ENCODE data around the gene LRIG1. TPM values are rescaled to one million over a fixed set of nuclear protein-coding genes. Genes with fewer than 3 reads are reported as not detected.

The LRIG1 gene
- total RNA-seq, 1 experiment from 2014 or later: 52.4 TPM

GRCh38 chr3:66534304-66534845, 33.6 kb upstream of the LRIG1 start:
- Histone ChIP-seq H3K79me2 (ENCODE audit: low read length) (no peaks in the 10 kb centered on the region), H3K4me3 (ENCODE audit: low read length) (no peak overlapping the region), H3K4me1 (ENCODE audit: low read length) (peaks cover 62% of the 10 kb centered on the region), H3K36me3 (ENCODE audit: insufficient read depth, low read length) (no peaks in the 10 kb centered on the region), H3K27ac (ENCODE audit: low read length) (no peak overlapping the region), H3K9ac (ENCODE audit: low read length) (no peak overlapping the region), H3K27me3 (ENCODE audit: low read length) (no peaks in the 10 kb centered on the region), H3K9me3 (ENCODE audit: low read length) (no peaks in the 10 kb centered on the region), H3K9me2 (replicated peaks; ENCODE audit: insufficient read depth, low read length) (no peaks in the 10 kb centered on the region), H3K4me2 (ENCODE audit: low read depth, low read length, poor library complexity, severe bottlenecking) (no peak overlapping the region), H2AFZ (ENCODE audit: low read length) (peak overlapping the region; percentile 57; the same call in 1 of the 2 replicates), H4K20me1 (ENCODE audit: insufficient read depth, low read depth, low read length) (no peaks in the 10 kb centered on the region)
- DNase-seq: no peak

GRCh38 chr3:66532613-66533012, 31.8 kb upstream of the LRIG1 start:
- H3K9me2 ChIP-seq (replicated peaks; ENCODE audit: insufficient read depth, low read length): no peaks in the 10 kb centered on the region
- H3K9ac ChIP-seq (ENCODE audit: low read length): no peak overlapping the region
- H3K9me3 ChIP-seq (ENCODE audit: low read length): no peaks in the 10 kb centered on the region
- no peak for DNase-seq
- no peaks in the 10 kb centered on the region for H4K20me1 ChIP-seq (ENCODE audit: insufficient read depth, low read depth, low read length)
- H3K27me3 ChIP-seq (ENCODE audit: low read length): no peaks in the 10 kb centered on the region
- H3K27ac ChIP-seq (ENCODE audit: low read length): no peak overlapping the region
- H2AFZ ChIP-seq (ENCODE audit: low read length): no peak overlapping the region
- peaks cover 47% of the 10 kb centered on the region for H3K4me1 ChIP-seq (ENCODE audit: low read length)
- H3K79me2 ChIP-seq (ENCODE audit: low read length): no peaks in the 10 kb centered on the region
- H3K4me2 ChIP-seq (ENCODE audit: low read depth, low read length, poor library complexity, severe bottlenecking): peak overlapping the region; percentile 51
- H3K4me3 ChIP-seq (ENCODE audit: low read length): no peak overlapping the region
- H3K36me3 ChIP-seq (ENCODE audit: insufficient read depth, low read length): no peaks in the 10 kb centered on the region

GRCh38 chr3:66532160-66532587, 31.4 kb upstream of the LRIG1 start:
- no peaks in the 10 kb centered on the region for H3K9me3 ChIP-seq (ENCODE audit: low read length)
- H3K27me3 ChIP-seq (ENCODE audit: low read length): no peaks in the 10 kb centered on the region

DNA sequence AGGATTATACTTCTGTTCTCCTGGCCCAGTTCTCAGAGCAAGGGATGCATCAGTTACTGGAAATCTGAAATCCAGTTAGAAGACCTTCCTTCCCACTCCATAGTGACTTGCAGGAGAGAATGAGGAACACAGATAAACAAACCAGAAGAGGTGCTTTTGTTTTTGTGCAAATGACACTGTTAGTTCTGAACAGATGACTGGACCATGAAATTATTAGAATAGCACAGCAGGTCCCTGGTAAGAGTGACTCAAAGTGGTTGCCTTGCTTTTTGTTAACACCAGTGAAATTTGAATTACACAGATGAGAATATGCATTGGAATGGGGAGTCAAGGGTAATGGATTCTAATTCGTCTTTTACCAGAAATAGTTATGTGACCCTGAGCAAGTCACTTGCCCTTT, 30.4 kb upstream of the LRIG1 start:
- Histone ChIP-seq H3K9me3 (ENCODE audit: low read length) (no peaks in the 10 kb centered on the region), H4K20me1 (ENCODE audit: insufficient read depth, low read depth, low read length) (no peaks in the 10 kb centered on the region), H3K4me3 (ENCODE audit: low read length) (no peak overlapping the region), H3K4me1 (ENCODE audit: low read length) (peaks cover 53% of the 10 kb centered on the region), H3K27me3 (ENCODE audit: low read length) (no peaks in the 10 kb centered on the region), H2AFZ (ENCODE audit: low read length) (0 out of 2 replicates have a peak overlapping the region, but pooled peaks have one; percentile 5), H3K79me2 (ENCODE audit: low read length) (no peaks in the 10 kb centered on the region), H3K36me3 (ENCODE audit: insufficient read depth, low read length) (no peaks in the 10 kb centered on the region), H3K27ac (ENCODE audit: low read length) (no peak overlapping the region), H3K4me2 (ENCODE audit: low read depth, low read length, poor library complexity, severe bottlenecking) (peak overlapping the region; percentile 51), H3K9ac (ENCODE audit: low read length) (no peak overlapping the region), H3K9me2 (replicated peaks; ENCODE audit: insufficient read depth, low read length) (no peaks in the 10 kb centered on the region)
- DNase-seq: no peak

More at GRCh38 chr3:66532160-66532587, 31.4 kb upstream of the LRIG1 start:
- Histone ChIP-seq H3K9ac (ENCODE audit: low read length) (peak overlapping the region; percentile 2; the same call in 1 of the 2 replicates), H3K4me1 (ENCODE audit: low read length) (peaks cover 49% of the 10 kb centered on the region), H3K9me2 (replicated peaks; ENCODE audit: insufficient read depth, low read length) (no peaks in the 10 kb centered on the region), H3K27ac (ENCODE audit: low read length) (no peak overlapping the region), H3K79me2 (ENCODE audit: low read length) (no peaks in the 10 kb centered on the region), H3K4me3 (ENCODE audit: low read length) (no peak overlapping the region), H3K4me2 (ENCODE audit: low read depth, low read length, poor library complexity, severe bottlenecking) (peak overlapping the region; percentile 51), H3K36me3 (ENCODE audit: insufficient read depth, low read length) (no peaks in the 10 kb centered on the region), H4K20me1 (ENCODE audit: insufficient read depth, low read depth, low read length) (no peaks in the 10 kb centered on the region), H2AFZ (ENCODE audit: low read length) (peak overlapping the region; percentile 5; the same call in 1 of the 2 replicates)
- DNase-seq: no peak

DNA sequence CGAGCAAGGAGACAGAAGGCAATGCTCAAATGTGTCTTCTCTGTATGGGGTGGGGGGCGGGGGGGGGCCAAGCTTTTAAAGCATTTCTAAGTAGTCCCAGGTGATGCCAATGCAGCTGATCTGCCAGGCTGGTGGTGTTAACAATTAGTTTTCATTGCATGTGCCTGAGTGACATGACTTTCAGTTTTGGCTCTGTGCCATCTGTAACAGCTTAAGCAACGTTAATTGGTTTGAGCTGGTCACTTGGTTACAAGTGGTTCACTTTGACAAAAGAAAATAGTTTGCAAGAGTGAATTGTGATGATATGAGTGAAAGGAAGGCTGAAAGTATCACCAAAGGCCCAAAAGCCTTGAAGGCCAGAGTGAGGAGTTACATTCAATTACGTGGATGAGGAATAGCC, 26.4 kb upstream of the LRIG1 start:
- H3K27ac ChIP-seq (ENCODE audit: low read length): no peak overlapping the region
- H3K79me2 ChIP-seq (ENCODE audit: low read length): no peaks in the 10 kb centered on the region
- H2AFZ ChIP-seq (ENCODE audit: low read length): peak overlapping the region; percentile 20; the same call in 1 of the 2 replicates
- no peaks in the 10 kb centered on the region for H3K36me3 ChIP-seq (ENCODE audit: insufficient read depth, low read length)
- peaks cover 24% of the 10 kb centered on the region for H3K4me1 ChIP-seq (ENCODE audit: low read length)
- no peak overlapping the region for H3K4me2 ChIP-seq (ENCODE audit: low read depth, low read length, poor library complexity, severe bottlenecking)
- no peaks in the 10 kb centered on the region for H3K27me3 ChIP-seq (ENCODE audit: low read length)
- H3K9ac ChIP-seq (ENCODE audit: low read length): no peak overlapping the region
- H3K4me3 ChIP-seq (ENCODE audit: low read length): no peak overlapping the region
- no peaks in the 10 kb centered on the region for H3K9me3 ChIP-seq (ENCODE audit: low read length)
- H4K20me1 ChIP-seq (ENCODE audit: insufficient read depth, low read depth, low read length): no peaks in the 10 kb centered on the region
- DNase-seq: peak; percentile 46
- H3K9me2 ChIP-seq (replicated peaks; ENCODE audit: insufficient read depth, low read length): no peaks in the 10 kb centered on the region

GRCh38 chr3:66525771-66526170, 24.9 kb upstream of the LRIG1 start:
- DNase-seq: no peak
- Histone ChIP-seq H3K4me2 (ENCODE audit: low read depth, low read length, poor library complexity, severe bottlenecking) (no peak overlapping the region), H3K4me1 (ENCODE audit: low read length) (peaks cover 11% of the 10 kb centered on the region), H4K20me1 (ENCODE audit: insufficient read depth, low read depth, low read length) (no peaks in the 10 kb centered on the region), H3K9ac (ENCODE audit: low read length) (no peak overlapping the region), H3K4me3 (ENCODE audit: low read length) (no peak overlapping the region), H3K9me2 (replicated peaks; ENCODE audit: insufficient read depth, low read length) (no peaks in the 10 kb centered on the region), H3K27ac (ENCODE audit: low read length) (no peak overlapping the region), H2AFZ (ENCODE audit: low read length) (no peak overlapping the region), H3K9me3 (ENCODE audit: low read length) (no peaks in the 10 kb centered on the region), H3K36me3 (ENCODE audit: insufficient read depth, low read length) (no peaks in the 10 kb centered on the region), H3K27me3 (ENCODE audit: low read length) (no peaks in the 10 kb centered on the region), H3K79me2 (ENCODE audit: low read length) (no peaks in the 10 kb centered on the region)

- Histone ChIP-seq H3K9me2 (replicated peaks; ENCODE audit: insufficient read depth, low read length) (no peaks in the 10 kb centered on the region), H3K4me3 (ENCODE audit: low read length) (no peak overlapping the region), H3K27me3 (ENCODE audit: low read length) (no peaks in the 10 kb centered on the region), H3K79me2 (ENCODE audit: low read length) (no peaks in the 10 kb centered on the region), H3K36me3 (ENCODE audit: insufficient read depth, low read length) (no peaks in the 10 kb centered on the region), H3K4me2 (ENCODE audit: low read depth, low read length, poor library complexity, severe bottlenecking) (no peak overlapping the region), H4K20me1 (ENCODE audit: insufficient read depth, low read depth, low read length) (no peaks in the 10 kb centered on the region), H3K4me1 (ENCODE audit: low read length) (peaks cover 5% of the 10 kb centered on the region; the same call in 1 of the 2 replicates), H3K9ac (ENCODE audit: low read length) (no peak overlapping the region), H2AFZ (ENCODE audit: low read length) (no peak overlapping the region), H3K27ac (ENCODE audit: low read length) (no peak overlapping the region), H3K9me3 (ENCODE audit: low read length) (no peaks in the 10 kb centered on the region)
- DNase-seq: no peak
Observed at GRCh38 chr3:66520724-66521123, 19.9 kb upstream of the LRIG1 start.

- Histone ChIP-seq H3K27ac (ENCODE audit: low read length) (no peak overlapping the region), H3K4me3 (ENCODE audit: low read length) (no peak overlapping the region), H3K9me3 (ENCODE audit: low read length) (no peaks in the 10 kb centered on the region), H2AFZ (ENCODE audit: low read length) (no peak overlapping the region), H3K36me3 (ENCODE audit: insufficient read depth, low read length) (no peaks in the 10 kb centered on the region), H3K4me1 (ENCODE audit: low read length) (peaks cover 15% of the 10 kb centered on the region), H4K20me1 (ENCODE audit: insufficient read depth, low read depth, low read length) (no peaks in the 10 kb centered on the region), H3K27me3 (ENCODE audit: low read length) (no peaks in the 10 kb centered on the region), H3K79me2 (ENCODE audit: low read length) (no peaks in the 10 kb centered on the region), H3K4me2 (ENCODE audit: low read depth, low read length, poor library complexity, severe bottlenecking) (no peak overlapping the region), H3K9me2 (replicated peaks; ENCODE audit: insufficient read depth, low read length) (no peaks in the 10 kb centered on the region), H3K9ac (ENCODE audit: low read length) (no peak overlapping the region)
- DNase-seq: no peak
Observed at GRCh38 chr3:66518644-66519043, 17.8 kb upstream of the LRIG1 start.

All from Karpas-422 (cell line).